GM18511 (cell line): ENCODE measurements around the gene CLEC2A.
"Not testable (repeated sequence)": the region's sequence is repeated elsewhere in the genome, so short reads cannot be mapped to it uniquely, and the experiment has no call there.

Source experiments
- ATAC-seq: cut with Tn5 transposase; IDR thresholded peaks from one replicate; pipeline ENCODE4 v1.9.1; 2021; ENCODE audit warnings: mild to moderate bottlenecking, moderate library complexity; ENCODE audit not compliant: unreplicated experiment

Gene CLEC2A

DNA sequence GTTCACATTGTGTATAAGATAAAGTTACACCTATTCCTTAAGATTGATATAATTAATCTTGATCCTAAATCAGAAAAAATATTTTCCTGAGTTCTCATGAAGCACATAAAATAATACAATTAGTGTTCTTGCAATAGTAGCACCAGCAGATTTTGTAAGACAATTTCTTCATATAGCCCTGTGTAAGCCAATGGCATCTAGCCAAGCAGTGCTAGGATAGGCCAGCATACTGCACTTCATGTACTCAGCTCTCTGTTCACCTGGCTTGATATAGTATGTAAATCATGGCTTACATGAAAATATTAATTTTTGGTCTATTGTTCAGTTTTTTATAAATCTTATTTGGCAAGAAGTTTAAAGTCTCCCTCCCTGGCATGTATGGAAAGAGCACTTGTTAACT, 49.0 kb downstream of the CLEC2A start:
- ATAC-seq: no peak

GRCh38 chr12:9881988-9882387, 50.2 kb downstream of the CLEC2A start:
- ATAC-seq: no peak

GRCh38 chr12:9881246-9881645, 50.9 kb downstream of the CLEC2A start, which contains the start of gene KLRF2:
Gene KLRF2 (plus strand): TSS chr12:9881489. CDS start chr12:9881596, 107 bp downstream.
- ATAC-seq: no peak

- ATAC-seq: no peak
Observed at GRCh38 chr12:9880532-9881078, 51.6 kb downstream of the CLEC2A start.

DNA sequence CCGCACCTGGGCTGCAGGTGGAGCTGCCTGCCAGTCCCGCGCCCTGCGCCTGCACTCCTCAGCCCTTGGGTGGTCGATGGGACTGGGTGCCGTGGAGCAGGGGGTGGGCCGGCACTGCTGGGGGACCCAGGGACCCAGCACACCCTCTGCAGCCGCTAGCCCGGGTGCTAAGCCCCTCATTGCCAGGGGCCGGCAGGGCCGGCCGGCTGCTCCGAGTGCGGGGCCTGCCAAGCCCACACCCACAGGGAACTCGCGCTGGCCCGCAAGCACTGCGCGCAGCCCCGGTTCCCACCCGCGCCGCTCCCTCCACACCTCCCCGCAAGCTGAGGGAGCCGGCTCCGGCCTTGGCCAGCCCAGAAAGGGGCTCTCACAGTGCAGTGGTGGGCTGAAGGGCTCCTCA, 56.0 kb downstream of the CLEC2A start:
- ATAC-seq: not testable (repeated sequence)

- no peak for ATAC-seq
Observed at GRCh38 chr12:9872742-9873141, 59.4 kb downstream of the CLEC2A start.

GRCh38 chr12:9872162-9872561, 60.0 kb downstream of the CLEC2A start:
- ATAC-seq: no peak

- no peak for ATAC-seq
Observed at GRCh38 chr12:9870286-9870866, 61.8 kb downstream of the CLEC2A start.

GRCh38 chr12:9869307-9870161, 62.6 kb downstream of the CLEC2A start, which contains the start of gene CLEC2B:
Gene CLEC2B (minus strand): TSS chr12:9869354.
- ATAC-seq: no peak

DNA sequence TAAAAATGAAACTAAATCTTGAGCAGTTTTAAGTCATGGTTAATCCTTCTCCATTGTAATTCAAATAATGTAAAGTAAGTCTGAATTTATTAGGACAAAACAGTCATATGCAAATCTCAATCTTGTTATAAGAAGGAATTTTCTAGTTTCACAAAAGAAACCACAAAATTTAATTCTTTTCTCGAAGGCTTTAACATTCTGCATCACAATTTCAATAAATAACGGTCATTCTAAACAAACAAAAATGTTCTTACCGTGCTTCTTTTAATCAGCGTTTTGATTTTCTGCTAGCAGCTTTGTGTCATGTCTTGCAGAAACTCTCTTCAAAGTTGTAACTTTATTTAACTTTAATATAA, 63.2 kb downstream of the CLEC2A start:
- ATAC-seq: no peak

- ATAC-seq: no peak
Observed at GRCh38 chr12:9868311-9868801, 63.8 kb downstream of the CLEC2A start.

GRCh38 chr12:9867531-9867930, 64.6 kb downstream of the CLEC2A start:
- no peak for ATAC-seq

GRCh38 chr12:9866860-9867269, 65.3 kb downstream of the CLEC2A start:
- ATAC-seq: no peak

DNA sequence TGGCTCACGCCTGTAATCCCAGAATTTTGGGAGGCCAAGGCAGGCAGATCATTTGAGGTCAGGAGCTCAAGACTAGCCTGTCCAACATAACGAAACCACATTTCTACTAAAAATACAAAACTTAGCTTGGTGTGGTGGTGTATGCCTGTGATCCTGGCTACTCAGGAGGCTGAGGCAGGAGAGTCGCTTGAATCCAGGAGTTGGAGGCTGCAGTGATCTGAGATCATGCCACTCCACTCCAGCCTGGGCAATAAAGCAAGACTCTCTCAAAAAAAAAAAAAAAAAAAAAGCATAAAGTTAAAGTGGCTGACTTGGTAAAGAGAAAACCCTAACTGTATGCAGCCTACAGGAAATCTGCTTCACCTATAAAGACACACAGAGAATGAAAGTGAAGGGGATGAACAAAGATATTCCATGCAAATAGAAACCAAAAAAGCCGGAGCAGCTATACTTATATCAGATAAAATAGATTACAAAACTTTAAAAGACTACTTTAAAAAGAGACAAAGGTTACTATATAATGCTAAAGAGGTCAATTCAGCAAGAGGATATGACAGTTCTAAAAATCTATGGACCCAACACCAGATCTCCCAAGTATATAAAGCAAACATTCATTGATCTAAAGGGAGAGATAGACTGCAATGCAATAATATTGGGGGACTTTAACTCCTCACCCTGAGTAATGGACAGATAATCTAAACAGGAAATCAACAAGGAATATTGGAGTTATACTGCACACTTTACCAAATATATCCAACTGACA, 67.1 kb downstream of the CLEC2A start:
- no peak for ATAC-seq
